GM23338 (cell line): ENCODE data around the gene FOCAD.

Source experiments
- CREB1 ChIP-seq: fragments of 250-450 bp; sonication (Bioruptor Pico); IDR thresholded peaks from 2 replicates; pipeline ENCODE4 v1.5.0; 2020; ENCODE audit warnings: low read depth, mild to moderate bottlenecking, moderate library complexity
- CTCF ChIP-seq, 2 experiments: fragments of 200-600 bp in 1 of 2; sonication (generic) in 1 of 2; conservative IDR thresholded peaks; 2 replicates each; pipeline versions ENCODE4 v1.5.1 to v1.6.1; 2016 to 2017; ENCODE audit warnings: antibody characterized with exemption in 2 of 2, low read depth in 2 of 2, mild to moderate bottlenecking in 2 of 2, moderate library complexity in 1 of 2
- EZH2 ChIP-seq: fragments of 200-600 bp; sonication (generic); IDR thresholded peaks from one replicate; pipeline ENCODE4 v1.8.0; 2017; ENCODE audit warnings: antibody characterized with exemption, mild to moderate bottlenecking, low read depth; ENCODE audit not compliant: unreplicated experiment
- EZH2phosphoT487 ChIP-seq: fragments of 200-600 bp; sonication (generic); IDR thresholded peaks from one replicate; pipeline ENCODE4 v1.8.1; 2018; ENCODE audit warnings: antibody characterized with exemption; ENCODE audit not compliant: unreplicated experiment
- NANOG ChIP-seq: IDR thresholded peaks from 2 replicates; pipeline ENCODE4 v1.6.1; 2016; ENCODE audit warnings: antibody characterized with exemption, borderline replicate concordance
- POLR2AphosphoS5 ChIP-seq: IDR thresholded peaks from 2 replicates; pipeline ENCODE4 v1.6.1; 2016; ENCODE audit warnings: antibody characterized with exemption, low read depth
- STAT1 ChIP-seq: IDR thresholded peaks from one replicate; pipeline ENCODE4 v1.6.1; 2016; ENCODE audit warnings: antibody characterized with exemption; ENCODE audit not compliant: unreplicated experiment
- ZNF114 ChIP-seq: fragments of 250-450 bp; sonication (Bioruptor Pico); IDR thresholded peaks from 2 replicates; pipeline ENCODE4 v1.5.0; 2020; ENCODE audit warnings: mild to moderate bottlenecking, moderate library complexity
- ZNF331 ChIP-seq: fragments of 250-450 bp; sonication (Bioruptor Pico); IDR thresholded peaks from 2 replicates; pipeline ENCODE4 v1.5.0; 2020; ENCODE audit warnings: low read depth, mild to moderate bottlenecking, moderate library complexity
- TF ChIP-seq, protein P1 (sequence below): IDR thresholded peaks from one replicate; pipeline ENCODE4 v1.6.1; 2018; ENCODE audit warnings: antibody characterized with exemption; ENCODE audit not compliant: unreplicated experiment
- TF ChIP-seq, protein P2 (sequence below): IDR thresholded peaks from 2 replicates; pipeline ENCODE4 v1.6.1; 2016; ENCODE audit warnings: antibody characterized with exemption

DNA sequence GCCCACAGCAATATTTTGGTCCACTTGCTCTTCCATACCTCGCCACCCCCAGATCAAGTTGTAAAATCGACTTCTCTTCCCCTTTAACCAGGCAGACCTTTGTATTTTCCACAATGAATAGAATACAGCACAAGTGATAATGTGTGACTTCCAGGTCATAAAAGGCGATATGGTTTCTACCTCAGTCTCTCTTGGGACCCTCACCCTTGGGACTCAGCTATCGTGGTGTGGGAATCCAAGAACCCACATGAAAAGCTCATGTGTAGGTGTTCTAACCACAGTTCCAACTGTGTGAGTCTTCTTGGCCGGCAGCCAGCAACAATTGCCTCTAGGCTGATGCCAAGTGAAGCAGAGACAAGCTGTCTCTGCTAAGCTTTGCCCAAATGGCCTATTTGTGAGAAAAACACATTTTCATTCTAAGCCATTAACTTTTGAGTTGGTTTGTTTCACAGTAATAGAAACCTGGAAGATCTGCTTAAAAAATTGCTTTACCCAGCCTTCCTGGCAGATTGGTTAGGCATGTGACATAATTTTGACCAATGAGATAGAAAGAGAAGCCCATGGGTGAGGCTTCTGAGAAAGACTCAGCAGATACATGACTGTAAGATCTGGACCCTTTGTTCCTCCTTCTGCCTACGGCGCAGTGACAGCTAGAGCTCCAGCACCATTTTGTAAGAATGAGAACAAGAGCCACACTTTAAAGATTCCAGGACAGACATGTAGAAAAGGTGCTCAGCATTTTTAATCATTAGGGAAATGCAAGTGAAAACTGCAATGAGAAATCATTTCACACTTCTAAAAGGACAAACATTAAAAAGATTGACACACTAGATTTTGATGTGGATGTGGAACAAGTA is 43.5 kb upstream of the FOCAD start:
- TF ChIP-seq CTCF (conservative IDR thresholded peaks at IDR 0.05; ENCODE audit: low read depth in 2 of 2) (no peak), POLR2AphosphoS5 (no peak), EZH2 (no peak), CREB1 (CRISPR knock-in tag) (no peak), EZH2phosphoT487 (no peak), NANOG (no peak), ZNF114 (CRISPR knock-in tag) (no peak), STAT1 (no peak), ZNF331 (CRISPR knock-in tag) (no peak)
- TF ChIP-seq, protein P1, sequence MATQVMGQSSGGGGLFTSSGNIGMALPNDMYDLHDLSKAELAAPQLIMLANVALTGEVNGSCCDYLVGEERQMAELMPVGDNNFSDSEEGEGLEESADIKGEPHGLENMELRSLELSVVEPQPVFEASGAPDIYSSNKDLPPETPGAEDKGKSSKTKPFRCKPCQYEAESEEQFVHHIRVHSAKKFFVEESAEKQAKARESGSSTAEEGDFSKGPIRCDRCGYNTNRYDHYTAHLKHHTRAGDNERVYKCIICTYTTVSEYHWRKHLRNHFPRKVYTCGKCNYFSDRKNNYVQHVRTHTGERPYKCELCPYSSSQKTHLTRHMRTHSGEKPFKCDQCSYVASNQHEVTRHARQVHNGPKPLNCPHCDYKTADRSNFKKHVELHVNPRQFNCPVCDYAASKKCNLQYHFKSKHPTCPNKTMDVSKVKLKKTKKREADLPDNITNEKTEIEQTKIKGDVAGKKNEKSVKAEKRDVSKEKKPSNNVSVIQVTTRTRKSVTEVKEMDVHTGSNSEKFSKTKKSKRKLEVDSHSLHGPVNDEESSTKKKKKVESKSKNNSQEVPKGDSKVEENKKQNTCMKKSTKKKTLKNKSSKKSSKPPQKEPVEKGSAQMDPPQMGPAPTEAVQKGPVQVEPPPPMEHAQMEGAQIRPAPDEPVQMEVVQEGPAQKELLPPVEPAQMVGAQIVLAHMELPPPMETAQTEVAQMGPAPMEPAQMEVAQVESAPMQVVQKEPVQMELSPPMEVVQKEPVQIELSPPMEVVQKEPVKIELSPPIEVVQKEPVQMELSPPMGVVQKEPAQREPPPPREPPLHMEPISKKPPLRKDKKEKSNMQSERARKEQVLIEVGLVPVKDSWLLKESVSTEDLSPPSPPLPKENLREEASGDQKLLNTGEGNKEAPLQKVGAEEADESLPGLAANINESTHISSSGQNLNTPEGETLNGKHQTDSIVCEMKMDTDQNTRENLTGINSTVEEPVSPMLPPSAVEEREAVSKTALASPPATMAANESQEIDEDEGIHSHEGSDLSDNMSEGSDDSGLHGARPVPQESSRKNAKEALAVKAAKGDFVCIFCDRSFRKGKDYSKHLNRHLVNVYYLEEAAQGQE, result no peak
- TF ChIP-seq, protein P2, sequence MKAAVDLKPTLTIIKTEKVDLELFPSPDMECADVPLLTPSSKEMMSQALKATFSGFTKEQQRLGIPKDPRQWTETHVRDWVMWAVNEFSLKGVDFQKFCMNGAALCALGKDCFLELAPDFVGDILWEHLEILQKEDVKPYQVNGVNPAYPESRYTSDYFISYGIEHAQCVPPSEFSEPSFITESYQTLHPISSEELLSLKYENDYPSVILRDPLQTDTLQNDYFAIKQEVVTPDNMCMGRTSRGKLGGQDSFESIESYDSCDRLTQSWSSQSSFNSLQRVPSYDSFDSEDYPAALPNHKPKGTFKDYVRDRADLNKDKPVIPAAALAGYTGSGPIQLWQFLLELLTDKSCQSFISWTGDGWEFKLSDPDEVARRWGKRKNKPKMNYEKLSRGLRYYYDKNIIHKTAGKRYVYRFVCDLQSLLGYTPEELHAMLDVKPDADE, result no peak
